Endothelial cell of umbilical vein (primary cell): Measurements from ENCODE around the gene SLC6A18. TPM values are rescaled to one million over a fixed set of nuclear protein-coding genes. Genes with fewer than 3 reads are reported as not detected.

Experiments used
- BruUV-seq: library from RNA; stranded (reverse); fragments of 400-500 nt; replicated peaks from 2 replicates; lab custom pipeline; 2021; lab: Mats Ljungman, UMichigan
- CTCF ChIA-PET: fragments of 300-600, 350-600 bp; sonication (Branson Sonifier 250); formaldehyde crosslinking; loops from one replicate; lab custom pipeline; 2021; ENCODE audit warnings: antibody characterized with exemption, inconsistent platforms; lab: Charles Lee
- POLR2A ChIA-PET: fragments of 300-600, 350-600 bp; sonication (Branson Sonifier 250); formaldehyde crosslinking; loops from one replicate; lab custom pipeline; 2021; ENCODE audit warnings: antibody characterized with exemption, inconsistent platforms; lab: Charles Lee
- DNase-seq: peaks from one replicate; pipeline ENCODE4 v3.0.0-alpha.2; 2011; ENCODE audit warnings: low read depth, low spot score
- FAIRE-seq: peaks from 2 replicates; lab custom pipeline; 2011; peaks lifted over from hg19 to GRCh38; lab: Jason Lieb, UNC
- H2AFZ ChIP-seq: 2 replicates; pipeline ENCODE4 v1.6.0; 2012; ENCODE audit warnings: low read depth, low read length, control low read depth, inconsistent platforms
- H3K27ac ChIP-seq: 2 replicates; pipeline ENCODE4 v1.5.1; 2011; ENCODE audit warnings: low read depth, mild to moderate bottlenecking, control low read depth, low read length, moderate library complexity; ENCODE audit not compliant: insufficient read depth
- H3K27me3 ChIP-seq, 2 experiments: 2 replicates each; pipeline versions ENCODE4 v1.6.0 to v1.6.1; 2011; ENCODE audit warnings: low read length in 2 of 2, mixed read lengths in 1 of 2; ENCODE audit not compliant: control insufficient read depth in 2 of 2, insufficient read depth in 2 of 2
- H3K36me3 ChIP-seq, 2 experiments: 2 replicates in 1 of 2; 3 replicates in 1 of 2; pipeline ENCODE4 v1.5.1; 2011; ENCODE audit warnings: low read length in 2 of 2, mild to moderate bottlenecking in 1 of 2, moderate library complexity in 1 of 2; ENCODE audit not compliant: control insufficient read depth in 2 of 2, insufficient read depth in 2 of 2; ENCODE audit errors: extremely low read depth in 1 of 2
- H3K4me1 ChIP-seq: 3 replicates; pipeline ENCODE4 v1.5.1; 2011; ENCODE audit warnings: mild to moderate bottlenecking, low read length; ENCODE audit not compliant: control insufficient read depth, insufficient read depth; ENCODE audit errors: extremely low read depth
- H3K4me2 ChIP-seq: 2 replicates; pipeline ENCODE4 v1.6.1; 2011; ENCODE audit warnings: low read length, control low read depth, mixed read lengths; ENCODE audit not compliant: insufficient read depth
- H3K4me3 ChIP-seq, 3 experiments: fragments of 200-600 bp in 1 of 3; sonication (generic), shearing (Covaris generic) in 1 of 3; replicated peaks in 1 of 3; 2 replicates each; pipeline ENCODE4 v1.5.1; 2011 to 2016; ENCODE audit warnings: control low read depth in 3 of 3, low read length in 3 of 3, mild to moderate bottlenecking in 2 of 3, inconsistent platforms in 1 of 3, low read depth in 1 of 3, moderate library complexity in 1 of 3; ENCODE audit not compliant: insufficient read depth in 1 of 3
- H3K79me2 ChIP-seq: 2 replicates; pipeline ENCODE4 v1.6.0; 2012; ENCODE audit warnings: low read length, inconsistent platforms; ENCODE audit not compliant: control insufficient read depth, insufficient read depth
- H3K9ac ChIP-seq: replicated peaks from 2 replicates; pipeline ENCODE3; 2011; ENCODE audit warnings: low read length, control low read depth; ENCODE audit not compliant: insufficient read depth; ENCODE audit errors: extremely low read depth
- H3K9me1 ChIP-seq: replicated peaks from 3 replicates; pipeline ENCODE4 v1.6.0; 2011; ENCODE audit warnings: mild to moderate bottlenecking, low read length; ENCODE audit not compliant: control insufficient read depth, insufficient read depth; ENCODE audit errors: extremely low read depth
- H3K9me3 ChIP-seq: replicated peaks from 2 replicates; pipeline ENCODE4 v1.5.1; 2012; ENCODE audit warnings: low read length, inconsistent platforms; ENCODE audit not compliant: control insufficient read depth, insufficient read depth
- H4K20me1 ChIP-seq: replicated peaks from 2 replicates; pipeline ENCODE3; 2011; ENCODE audit warnings: mild to moderate bottlenecking, low read length; ENCODE audit not compliant: control insufficient read depth, insufficient read depth; ENCODE audit errors: extremely low read depth
- CTCF ChIP-seq, 2 donors: IDR thresholded peaks; 1 replicate in 1 of 2; 2 replicates in 1 of 2; pipeline ENCODE4 v1.5.1; 2011; ENCODE audit warnings: low read length in 2 of 2, mild to moderate bottlenecking in 2 of 2, moderate library complexity in 2 of 2, control low read depth in 1 of 2, inconsistent platforms in 1 of 2, low read depth in 1 of 2; ENCODE audit not compliant: insufficient read depth in 1 of 2; ENCODE audit errors: extremely low read depth in 1 of 2
- EZH2 ChIP-seq: IDR thresholded peaks from 2 replicates; pipeline ENCODE4 v1.6.1; 2012; ENCODE audit warnings: borderline replicate concordance, low read depth, mild to moderate bottlenecking, moderate library complexity, low read length, inconsistent platforms; ENCODE audit not compliant: severe bottlenecking
- FOS ChIP-seq: IDR thresholded peaks from 2 replicates; pipeline ENCODE4 v1.6.1; 2011; ENCODE audit warnings: mild to moderate bottlenecking, low read length, moderate library complexity, borderline replicate concordance; ENCODE audit not compliant: insufficient read depth
- GATA2 ChIP-seq: IDR thresholded peaks from 2 replicates; pipeline ENCODE4 v1.7.0; 2011; ENCODE audit warnings: low read depth, mild to moderate bottlenecking, moderate library complexity, mixed read lengths, low read length; ENCODE audit not compliant: insufficient read length, insufficient read depth
- JUN ChIP-seq: IDR thresholded peaks from 2 replicates; pipeline ENCODE4 v1.6.1; 2011; ENCODE audit warnings: borderline replicate concordance, low read depth; ENCODE audit not compliant: insufficient read length, insufficient read depth
- MAX ChIP-seq: IDR thresholded peaks from 2 replicates; pipeline ENCODE4 v1.6.1; 2011; ENCODE audit not compliant: insufficient read depth, insufficient read length
- MYC ChIP-seq: IDR thresholded peaks from one replicate; pipeline ENCODE4 v1.6.1; 2011; ENCODE audit warnings: mild to moderate bottlenecking, low read depth, low read length
- POLR2A ChIP-seq: IDR thresholded peaks from 2 replicates; pipeline ENCODE4 v1.6.1; 2012; ENCODE audit warnings: low read depth, mild to moderate bottlenecking, control low read depth, low read length
- POLR2AphosphoS5 ChIP-seq: IDR thresholded peaks from 2 replicates; pipeline ENCODE4 v1.6.1; 2012; ENCODE audit warnings: low read depth, mild to moderate bottlenecking, control low read depth, low read length, moderate library complexity; ENCODE audit not compliant: insufficient read depth
- dilution Hi-C: fragments of 300-500 bp; cut with MboI; formaldehyde crosslinking; loops from one replicate; pipeline ENCODE4 v1.15.0; 2019; ENCODE audit warnings: low sequenced_read_pairs; ENCODE audit not compliant: extremely low pct_ligation_motif_present
- intact Hi-C: fragments of 100-400 bp; cut with micrococcal nuclease; formaldehyde crosslinking; loops from one replicate; pipeline ENCODE4 v1.10.0; 2022
- polyA plus RNA-seq, 4 experiments: library from polyadenylated mRNA; depleted of rRNA in 3 of 4; stranded (reverse) in 3 of 4; unstranded in 1 of 4; fragments of >200 nt; gene quantifications; 2 replicates each; pipeline versions ENCODE4 v1.2.1 to v1.2.3, GENCODE V29; 2011 to 2012; ENCODE audit warnings: missing spikeins in 1 of 4
- total RNA-seq: library from RNA; stranded (reverse); gene quantifications from 2 replicates; pipeline ENCODE4 v1.2.3, GENCODE V29; 2021

SLC6A18 gene
- total and polyA plus RNA-seq, 2 donors (not counting 3 experiments of a cell fraction or from before 2014, with no cell fraction given): not detected

GRCh38 chr5:1197876-1198666 lies 27.1 kb upstream of the SLC6A18 start:
- Histone ChIP-seq H2AFZ (no peak overlapping the region), H3K4me1 (no peaks in the 10 kb centered on the region), H4K20me1 (no peaks in the 10 kb centered on the region), H3K27me3 (no peaks in the 10 kb centered on the region), H3K9me3 (no peaks in the 10 kb centered on the region), H3K9me1 (no peaks in the 10 kb centered on the region), H3K36me3 (no peaks in the 10 kb centered on the region), H3K27ac (no peak overlapping the region), H3K4me2 (no peak overlapping the region), H3K79me2 (no peaks in the 10 kb centered on the region), H3K4me3 (no peak overlapping the region), H3K9ac (no peak overlapping the region)
- BruUV-seq: no TSS peak
- TF ChIP-seq CTCF (IDR thresholded peaks at IDR 0.05; ENCODE audit: extremely low read depth in 1 of 2, insufficient read depth in 1 of 2, low read depth in 1 of 2, low read length in 2 of 2) (no peak), POLR2A (no peak), MAX (no peak), POLR2AphosphoS5 (no peak), GATA2 (no peak), EZH2 (no peak), FOS (no peak), MYC (no peak), JUN (no peak)
- CTCF ChIA-PET: no interaction called here
- dilution Hi-C loops: no loop called here
- POLR2A ChIA-PET: no interaction called here
- DNase-seq (no peak), FAIRE-seq (peak; percentile 33)
- intact Hi-C loops: no loop called here
